CD4-positive, alpha-beta T cell (primary cell): ENCODE results near the gene RBM34. TPM values are rescaled to one million over a fixed set of nuclear protein-coding genes. Genes with fewer than 3 reads are reported as not detected.
A peak's percentile ranks its signal among the peaks of the same experiment; 100 is the strongest.

Experiments used
- ATAC-seq: fragments of 200-7000 bp; cut with Tn5 transposase; one replicate; pipeline ENCODE4 v1.10.0; 2022; ENCODE audit warnings: mild to moderate bottlenecking; ENCODE audit not compliant: poor library complexity
- CTCF ChIA-PET: fragments of 350-600 bp; sonication (Branson Sonifier 250); formaldehyde crosslinking; loops from one replicate; lab custom pipeline; 2021; ENCODE audit warnings: antibody characterized with exemption, inconsistent platforms; lab: Charles Lee
- POLR2A ChIA-PET: fragments of 350-600 bp; sonication (Branson Sonifier 250); formaldehyde crosslinking; loops from one replicate; lab custom pipeline; 2021; ENCODE audit warnings: antibody characterized with exemption, inconsistent platforms; lab: Charles Lee
- DNase-seq, 14 experiments: peaks; one replicate each; pipeline ENCODE4 v3.0.0-alpha.2; 2013 to 2020; ENCODE audit warnings: mixed read lengths in 2 of 14
- H3K27ac ChIP-seq, 2 donors: one replicate each; pipeline versions ENCODE4 v1.5.1 to v1.7.0; 2013; ENCODE audit warnings: low read length in 2 of 2, low read depth in 1 of 2, mild to moderate bottlenecking in 1 of 2
- H3K27me3 ChIP-seq, 2 experiments: 1 replicate in 1 of 2; 2 replicates in 1 of 2; pipeline versions ENCODE4 v1.6.1 to v1.7.0; 2013; ENCODE audit warnings: low read length in 2 of 2, control low read depth in 1 of 2, mild to moderate bottlenecking in 1 of 2, moderate library complexity in 1 of 2; ENCODE audit not compliant: insufficient read depth in 2 of 2, control insufficient read depth in 1 of 2
- H3K36me3 ChIP-seq: one replicate; pipeline ENCODE4 v1.6.1; 2013; ENCODE audit warnings: low read length, control low read depth; ENCODE audit not compliant: insufficient read depth
- H3K4me1 ChIP-seq: one replicate; pipeline ENCODE4 v1.6.1; 2013; ENCODE audit warnings: low read length, control low read depth; ENCODE audit not compliant: insufficient read depth
- H3K4me3 ChIP-seq: one replicate; pipeline ENCODE4 v1.5.1; 2013; ENCODE audit warnings: mild to moderate bottlenecking, low read length, moderate library complexity
- H3K9me3 ChIP-seq, 2 experiments: 1 replicate in 1 of 2; 2 replicates in 1 of 2; pipeline versions ENCODE4 v1.6.1 to v1.7.0; 2013; ENCODE audit warnings: low read length in 2 of 2, mild to moderate bottlenecking in 2 of 2, control low read depth in 1 of 2, moderate library complexity in 1 of 2; ENCODE audit not compliant: control insufficient read depth in 1 of 2, insufficient read depth in 1 of 2
- H3K27ac Mint-ChIP-seq: one replicate; pipeline ENCODE4 v1.8.0; 2020; ENCODE audit warnings: mixed read lengths
- H3K27me3 Mint-ChIP-seq: one replicate; pipeline ENCODE4 v1.8.0; 2021; ENCODE audit warnings: mixed read lengths
- H3K36me3 Mint-ChIP-seq: one replicate; pipeline ENCODE4 v1.8.0; 2021; ENCODE audit warnings: low read depth, mixed read lengths
- H3K4me1 Mint-ChIP-seq: one replicate; pipeline ENCODE4 v1.8.0; 2021; ENCODE audit warnings: low read depth, mixed read lengths
- H3K4me3 Mint-ChIP-seq: one replicate; pipeline ENCODE4 v1.8.0; 2020; ENCODE audit warnings: mild to moderate bottlenecking, mixed read lengths
- H3K9me3 Mint-ChIP-seq: one replicate; pipeline ENCODE4 v1.8.0; 2020; ENCODE audit warnings: mixed read lengths
- intact Hi-C, 2 experiments: fragments of 100-400 bp; cut with DNase I in 1 of 2; cut with micrococcal nuclease in 1 of 2; formaldehyde crosslinking; loops; one replicate each; pipeline versions ENCODE4 v1.15.1 to v1.9.0; 2023 to 2025; cut with DNase I, micrococcal nuclease
- total RNA-seq, 174 experiments: library from RNA in 2 of 174; stranded (reverse) in 2 of 174; gene quantifications; one replicate each; pipeline ENCODE4 v1.2.3 and lab custom pipeline; 2021 to 2026
- TF ChIP-seq, protein P1 (sequence below): fragments of 200-600 bp; IDR thresholded peaks from one replicate; pipeline ENCODE4 v1.8.0; 2022; ENCODE audit warnings: antibody characterized with exemption, mild to moderate bottlenecking

The RBM34 gene
- total RNA-seq, 2 experiments from 2014 or later: 195 to 218 TPM

- POLR2A ChIA-PET: interaction anchor here (0.6 to 1.4 kb wide), 2 partner anchors 53 to 630 kb away, joined by 4 read pairs; partner anchors contain the start of gene RBM34
- Histone ChIP-seq H3K27me3 (no peaks in the 10 kb centered on the region), H3K36me3 (peaks cover 58% of the 10 kb centered on the region), H3K9me3 (no peaks in the 10 kb centered on the region), H3K27ac (no peak overlapping the region), H3K4me1 (peaks cover 18% of the 10 kb centered on the region), H3K4me3 (no peak overlapping the region)
- DNase-seq (no peak), ATAC-seq (no peak)
- peaks cover 59% of the 10 kb centered on the region for H3K36me3 Mint-ChIP-seq
- H3K4me3 Mint-ChIP-seq: no peak overlapping the region
- intact Hi-C loops: loop anchor here (10.0 kb wide), 2 partner anchors 57 to 397 kb away; partner anchors contain the start of genes B3GALNT2 (in 1 of the 2) and RBM34 (in 1 of the 2)
- H3K27me3 Mint-ChIP-seq: no peaks in the 10 kb centered on the region
- no peak overlapping the region for H3K27ac Mint-ChIP-seq
- H3K9me3 Mint-ChIP-seq: no peaks in the 10 kb centered on the region
- peaks cover 32% of the 10 kb centered on the region for H3K4me1 Mint-ChIP-seq
- CTCF ChIA-PET: no interaction called here
- TF ChIP-seq, protein P1, sequence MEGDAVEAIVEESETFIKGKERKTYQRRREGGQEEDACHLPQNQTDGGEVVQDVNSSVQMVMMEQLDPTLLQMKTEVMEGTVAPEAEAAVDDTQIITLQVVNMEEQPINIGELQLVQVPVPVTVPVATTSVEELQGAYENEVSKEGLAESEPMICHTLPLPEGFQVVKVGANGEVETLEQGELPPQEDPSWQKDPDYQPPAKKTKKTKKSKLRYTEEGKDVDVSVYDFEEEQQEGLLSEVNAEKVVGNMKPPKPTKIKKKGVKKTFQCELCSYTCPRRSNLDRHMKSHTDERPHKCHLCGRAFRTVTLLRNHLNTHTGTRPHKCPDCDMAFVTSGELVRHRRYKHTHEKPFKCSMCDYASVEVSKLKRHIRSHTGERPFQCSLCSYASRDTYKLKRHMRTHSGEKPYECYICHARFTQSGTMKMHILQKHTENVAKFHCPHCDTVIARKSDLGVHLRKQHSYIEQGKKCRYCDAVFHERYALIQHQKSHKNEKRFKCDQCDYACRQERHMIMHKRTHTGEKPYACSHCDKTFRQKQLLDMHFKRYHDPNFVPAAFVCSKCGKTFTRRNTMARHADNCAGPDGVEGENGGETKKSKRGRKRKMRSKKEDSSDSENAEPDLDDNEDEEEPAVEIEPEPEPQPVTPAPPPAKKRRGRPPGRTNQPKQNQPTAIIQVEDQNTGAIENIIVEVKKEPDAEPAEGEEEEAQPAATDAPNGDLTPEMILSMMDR: no peak
Observed at GRCh38 chr1:235108185-235108593, 52.9 kb downstream of the RBM34 start.

DNA sequence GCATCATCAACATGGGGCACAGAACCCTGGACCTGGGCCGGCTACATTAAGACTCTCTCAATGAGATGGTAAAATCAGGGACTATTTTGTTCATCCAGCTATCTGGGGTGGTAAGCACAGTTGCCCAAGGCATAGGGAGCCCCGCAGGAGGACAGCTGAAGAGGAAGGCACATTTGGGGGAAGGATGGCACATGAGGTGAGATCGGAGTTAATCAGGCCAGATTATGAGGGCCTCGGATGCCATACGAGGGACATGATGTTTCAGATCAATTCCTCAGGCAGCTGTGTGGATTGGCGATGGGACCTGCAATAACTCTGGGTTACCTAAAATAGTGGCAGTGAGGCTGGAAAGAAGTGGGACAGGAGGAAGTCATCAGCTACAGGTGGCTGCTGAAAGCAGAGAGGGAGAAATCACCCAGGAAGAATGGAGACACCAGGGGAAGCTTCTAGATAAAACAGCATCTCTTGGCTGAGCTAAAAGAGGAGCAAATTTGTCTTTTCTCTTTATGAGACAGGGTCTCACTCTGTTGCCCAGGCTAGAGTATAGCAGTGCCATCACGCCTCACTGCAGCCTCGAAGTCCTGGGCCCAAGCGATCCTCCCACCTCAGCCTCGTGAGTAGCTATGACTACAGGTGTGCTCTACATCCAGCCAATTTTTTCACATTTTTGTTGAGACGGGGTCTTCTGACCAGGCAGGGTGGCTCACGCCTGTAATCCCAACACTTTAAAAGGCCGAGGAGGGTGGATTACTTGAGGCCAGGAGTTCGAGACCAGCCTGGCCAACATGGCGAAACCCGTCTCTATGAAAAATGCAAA is 53.5 kb downstream of the RBM34 start:
- H3K27ac ChIP-seq: no peak overlapping the region
- peaks cover 53% of the 10 kb centered on the region for H3K36me3 Mint-ChIP-seq
- intact Hi-C loops: loop anchor here (10.0 kb wide), 2 partner anchors 57 to 397 kb away; partner anchors contain the start of genes B3GALNT2 (in 1 of the 2) and RBM34 (in 1 of the 2)
- CTCF ChIA-PET: interaction anchor here (0.9 to 1.3 kb wide), 2 partner anchors 53 to 90 kb away, joined by 3 to 4 read pairs; partner anchors contain the start of gene RBM34
- POLR2A ChIA-PET: interaction anchor here (0.6 to 1.4 kb wide), 5 partner anchors 53 to 630 kb away, joined by 3 to 4 read pairs (median 3); partner anchors contain the start of gene RBM34
- H3K36me3 ChIP-seq: peaks cover 52% of the 10 kb centered on the region
- H3K9me3 Mint-ChIP-seq: no peaks in the 10 kb centered on the region
- H3K27me3 Mint-ChIP-seq: no peaks in the 10 kb centered on the region
- DNase-seq: no peak
- H3K4me3 Mint-ChIP-seq: no peak overlapping the region
- TF ChIP-seq, protein P1: no peak
- H3K4me1 Mint-ChIP-seq: peaks cover 38% of the 10 kb centered on the region
- no peak for ATAC-seq
- peak overlapping the region; percentile 4 for H3K27ac Mint-ChIP-seq
- H3K4me3 ChIP-seq: no peak overlapping the region
- no peaks in the 10 kb centered on the region for H3K27me3 ChIP-seq
- no peaks in the 10 kb centered on the region for H3K9me3 ChIP-seq
- peaks cover 22% of the 10 kb centered on the region for H3K4me1 ChIP-seq

GRCh38 chr1:235106457-235106856 is 54.6 kb downstream of the RBM34 start:
- no peak for DNase-seq
- Mint-ChIP-seq H3K27me3 (no peaks in the 10 kb centered on the region), H3K4me1 (peaks cover 44% of the 10 kb centered on the region), H3K36me3 (peaks cover 44% of the 10 kb centered on the region), H3K9me3 (no peaks in the 10 kb centered on the region), H3K4me3 (no peak overlapping the region), H3K27ac (no peak overlapping the region)
- Histone ChIP-seq H3K9me3 (no peaks in the 10 kb centered on the region), H3K4me3 (no peak overlapping the region), H3K27ac (no peak overlapping the region), H3K36me3 (peaks cover 43% of the 10 kb centered on the region), H3K4me1 (peaks cover 25% of the 10 kb centered on the region), H3K27me3 (no peaks in the 10 kb centered on the region)
- TF ChIP-seq, protein P1: no peak
- intact Hi-C loops: loop anchor here (10.0 kb wide), 2 partner anchors 58 to 398 kb away; partner anchors contain the start of genes B3GALNT2 (in 1 of the 2) and RBM34 (in 1 of the 2)
- CTCF ChIA-PET: interaction anchor here (1.3 to 1.5 kb wide), 2 partner anchors 41 to 55 kb away, joined by 3 to 4 read pairs; partner anchors contain the start of gene RBM34
- ATAC-seq: no peak
- POLR2A ChIA-PET: interaction anchor here (0.9 to 2.2 kb wide), 4 partner anchors 10 to 84 kb away, joined by 3 to 11 read pairs (median 5); partner anchors contain the start of genes RBM34 and TOMM20
